OCI-LY1 (cell line): ENCODE data around the gene LHX5.

Source experiments
- EZH2 ChIP-seq: fragments of 200-600 bp; sonication (generic), shearing (Covaris generic); IDR thresholded peaks from 2 replicates; pipeline ENCODE4 v1.8.0; 2017; ENCODE audit warnings: borderline replicate concordance, mixed run types, mild to moderate bottlenecking, antibody characterized with exemption, low read length, moderate library complexity, mixed read lengths
- TF ChIP-seq, protein P1 (sequence below): fragments of 200-600 bp; sonication (generic), shearing (Covaris generic); IDR thresholded peaks from 2 replicates; pipeline ENCODE4 v1.5.1; 2017; ENCODE audit warnings: mild to moderate bottlenecking, antibody characterized with exemption, low read length, moderate library complexity, mixed read lengths

DNA sequence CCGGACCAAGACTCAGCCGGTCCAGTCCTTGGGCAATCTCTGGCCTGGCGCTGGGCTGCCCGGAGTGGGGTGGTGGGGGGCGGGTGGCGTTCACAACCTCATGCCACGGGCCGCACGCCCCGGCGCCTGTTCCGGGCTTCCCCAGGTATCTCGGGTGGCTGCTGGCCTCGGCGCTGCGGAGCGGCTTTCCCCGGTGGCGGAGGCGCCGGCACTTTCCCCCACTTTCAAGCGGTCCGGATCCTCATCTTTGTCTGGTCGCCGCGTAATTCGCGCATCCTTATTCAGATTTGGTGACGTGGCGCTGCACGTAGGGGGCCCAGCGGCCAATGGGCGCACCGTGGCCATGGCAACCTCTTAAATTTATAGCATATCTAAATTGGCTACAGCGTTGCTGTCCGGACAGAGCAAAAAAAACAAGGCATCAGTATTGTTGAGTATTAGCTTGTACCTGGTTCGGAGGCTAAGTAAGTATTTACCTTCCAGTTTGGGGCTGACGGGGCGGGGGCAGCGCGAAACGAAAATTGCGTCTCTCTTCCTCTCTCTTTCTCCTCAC lies at the start of gene LHX5:
- no peak for TF ChIP-seq EZH2
- TF ChIP-seq, protein P1, sequence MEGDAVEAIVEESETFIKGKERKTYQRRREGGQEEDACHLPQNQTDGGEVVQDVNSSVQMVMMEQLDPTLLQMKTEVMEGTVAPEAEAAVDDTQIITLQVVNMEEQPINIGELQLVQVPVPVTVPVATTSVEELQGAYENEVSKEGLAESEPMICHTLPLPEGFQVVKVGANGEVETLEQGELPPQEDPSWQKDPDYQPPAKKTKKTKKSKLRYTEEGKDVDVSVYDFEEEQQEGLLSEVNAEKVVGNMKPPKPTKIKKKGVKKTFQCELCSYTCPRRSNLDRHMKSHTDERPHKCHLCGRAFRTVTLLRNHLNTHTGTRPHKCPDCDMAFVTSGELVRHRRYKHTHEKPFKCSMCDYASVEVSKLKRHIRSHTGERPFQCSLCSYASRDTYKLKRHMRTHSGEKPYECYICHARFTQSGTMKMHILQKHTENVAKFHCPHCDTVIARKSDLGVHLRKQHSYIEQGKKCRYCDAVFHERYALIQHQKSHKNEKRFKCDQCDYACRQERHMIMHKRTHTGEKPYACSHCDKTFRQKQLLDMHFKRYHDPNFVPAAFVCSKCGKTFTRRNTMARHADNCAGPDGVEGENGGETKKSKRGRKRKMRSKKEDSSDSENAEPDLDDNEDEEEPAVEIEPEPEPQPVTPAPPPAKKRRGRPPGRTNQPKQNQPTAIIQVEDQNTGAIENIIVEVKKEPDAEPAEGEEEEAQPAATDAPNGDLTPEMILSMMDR = no peak
